Astrocyte (in vitro differentiated cells and primary cell): ENCODE measurements around the gene MAP3K10. TPM values are rescaled to one million over a fixed set of nuclear protein-coding genes. Genes with fewer than 3 reads are reported as not detected.

Source experiments
- DNase-seq: peaks from one replicate; pipeline ENCODE4 v3.0.0-alpha.2; 2010; ENCODE audit warnings: low read depth
- FAIRE-seq: peaks from 2 replicates; lab custom pipeline; 2011; peaks lifted over from hg19 to GRCh38; lab: Jason Lieb, UNC
- H2AFZ ChIP-seq: 2 replicates; pipeline ENCODE4 v1.6.0; 2012; ENCODE audit warnings: low read depth, low read length, inconsistent platforms
- H3K27ac ChIP-seq: 2 replicates; pipeline ENCODE4 v1.5.1; 2011; ENCODE audit warnings: low read depth, low read length, inconsistent platforms
- H3K27me3 ChIP-seq: 2 replicates; pipeline ENCODE4 v1.6.0; 2011; ENCODE audit warnings: low read length, inconsistent platforms; ENCODE audit not compliant: insufficient read depth
- H3K36me3 ChIP-seq: 2 replicates; pipeline ENCODE4 v1.5.1; 2011; ENCODE audit warnings: low read length, inconsistent platforms; ENCODE audit not compliant: insufficient read depth
- H3K4me1 ChIP-seq: 2 replicates; pipeline ENCODE4 v1.5.1; 2011; ENCODE audit warnings: low read length, inconsistent platforms; ENCODE audit not compliant: insufficient read depth
- H3K4me2 ChIP-seq: 2 replicates; pipeline ENCODE4 v1.6.0; 2012; ENCODE audit warnings: low read length, inconsistent platforms
- H3K4me3 ChIP-seq: 2 replicates; pipeline ENCODE4 v1.5.1; 2011; ENCODE audit warnings: low read depth, mild to moderate bottlenecking, low read length, inconsistent platforms; ENCODE audit not compliant: insufficient read depth
- H3K79me2 ChIP-seq: 2 replicates; pipeline ENCODE4 v1.6.0; 2012; ENCODE audit warnings: mild to moderate bottlenecking, low read length, inconsistent platforms; ENCODE audit not compliant: insufficient read depth
- H3K9ac ChIP-seq: 2 replicates; pipeline ENCODE4 v1.6.0; 2012; ENCODE audit warnings: mild to moderate bottlenecking, low read length, inconsistent platforms
- H3K9me3 ChIP-seq: 2 replicates; pipeline ENCODE4 v1.5.1; 2012; ENCODE audit warnings: low read depth, mild to moderate bottlenecking, low read length, inconsistent platforms; ENCODE audit not compliant: insufficient read depth
- H4K20me1 ChIP-seq: 2 replicates; pipeline ENCODE4 v1.6.0; 2012; ENCODE audit warnings: low read length, inconsistent platforms; ENCODE audit not compliant: insufficient read depth
- H3K27ac Mint-ChIP-seq: one replicate; pipeline ENCODE4 v1.8.0; 2021; ENCODE audit warnings: mild to moderate bottlenecking, mixed read lengths; ENCODE audit not compliant: unreplicated experiment
- H3K27me3 Mint-ChIP-seq: one replicate; pipeline ENCODE4 v1.8.0; 2021; ENCODE audit warnings: low read depth, mixed read lengths; ENCODE audit not compliant: unreplicated experiment
- H3K36me3 Mint-ChIP-seq: one replicate; pipeline ENCODE4 v1.8.0; 2021; ENCODE audit warnings: low read depth, mixed read lengths; ENCODE audit not compliant: unreplicated experiment
- H3K4me1 Mint-ChIP-seq: one replicate; pipeline ENCODE4 v1.8.0; 2021; ENCODE audit warnings: low read depth, mixed read lengths; ENCODE audit not compliant: unreplicated experiment
- H3K4me3 Mint-ChIP-seq: one replicate; pipeline ENCODE4 v1.8.0; 2021; ENCODE audit warnings: mild to moderate bottlenecking, moderate library complexity, mixed read lengths; ENCODE audit not compliant: unreplicated experiment
- H3K9me3 Mint-ChIP-seq: one replicate; pipeline ENCODE4 v1.8.0; 2021; ENCODE audit warnings: mild to moderate bottlenecking, mixed read lengths; ENCODE audit not compliant: unreplicated experiment
- CTCF ChIP-seq: IDR thresholded peaks from 2 replicates; pipeline ENCODE4 v1.5.1; 2011; ENCODE audit warnings: low read depth, mild to moderate bottlenecking, inconsistent platforms, low read length, moderate library complexity; ENCODE audit not compliant: insufficient read depth
- EZH2 ChIP-seq: IDR thresholded peaks from 2 replicates; pipeline ENCODE4 v1.6.1; 2012; ENCODE audit warnings: mild to moderate bottlenecking, low read length, inconsistent platforms; ENCODE audit not compliant: insufficient read depth
- total RNA-seq: library from RNA; stranded (reverse); gene quantifications from 2 replicates; pipeline ENCODE4 v1.2.1, GENCODE V29; 2021

MAP3K10 gene
- total RNA-seq, 1 donor from 2014 or later: 17.2 TPM

- no peaks in the 10 kb centered on the region for H3K9me3 ChIP-seq
- no peaks in the 10 kb centered on the region for H3K27me3 ChIP-seq
- H3K9me3 Mint-ChIP-seq: no peaks in the 10 kb centered on the region
- no peak overlapping the region for H3K4me3 ChIP-seq
- H3K27ac Mint-ChIP-seq: no peak overlapping the region
- H3K27me3 Mint-ChIP-seq: no peaks in the 10 kb centered on the region
- DNase-seq: no peak
- H2AFZ ChIP-seq: no peak overlapping the region
- no peak for FAIRE-seq
- peak overlapping the region; percentile 60 for H3K4me2 ChIP-seq
- peaks cover 11% of the 10 kb centered on the region for H3K79me2 ChIP-seq
- H3K4me1 Mint-ChIP-seq: no peaks in the 10 kb centered on the region
- no peak overlapping the region for H3K9ac ChIP-seq
- H3K4me3 Mint-ChIP-seq: no peak overlapping the region
- no peak overlapping the region for H3K27ac ChIP-seq
- no peak for TF ChIP-seq CTCF
- no peak for TF ChIP-seq EZH2
- peaks cover 59% of the 10 kb centered on the region for H4K20me1 ChIP-seq
- peaks cover 10% of the 10 kb centered on the region for H3K36me3 Mint-ChIP-seq
- H3K36me3 ChIP-seq: peaks cover 13% of the 10 kb centered on the region
- peaks cover 9% of the 10 kb centered on the region for H3K4me1 ChIP-seq
These were observed 50.0 kb downstream of the MAP3K10 start for GRCh38 chr19:40241125-40241808.

- H2AFZ ChIP-seq: no peak overlapping the region
- H3K36me3 ChIP-seq: peaks cover 11% of the 10 kb centered on the region
- Mint-ChIP-seq H3K27ac (no peak overlapping the region), H3K9me3 (no peaks in the 10 kb centered on the region), H3K4me1 (no peaks in the 10 kb centered on the region), H3K4me3 (no peak overlapping the region), H3K36me3 (peaks cover 12% of the 10 kb centered on the region), H3K27me3 (no peaks in the 10 kb centered on the region)
- peaks cover 11% of the 10 kb centered on the region for H3K79me2 ChIP-seq
- H3K9ac ChIP-seq: no peak overlapping the region
- FAIRE-seq (no peak), DNase-seq (peak; percentile 70)
- peaks cover 65% of the 10 kb centered on the region for H4K20me1 ChIP-seq
- no peaks in the 10 kb centered on the region for H3K9me3 ChIP-seq
- H3K4me2 ChIP-seq: peak overlapping the region; percentile 60
- H3K27me3 ChIP-seq: no peaks in the 10 kb centered on the region
- TF ChIP-seq CTCF (no peak), EZH2 (no peak)
- H3K4me3 ChIP-seq: no peak overlapping the region
- peaks cover 9% of the 10 kb centered on the region for H3K4me1 ChIP-seq
- H3K27ac ChIP-seq: no peak overlapping the region
These were observed 50.7 kb downstream of the MAP3K10 start for GRCh38 chr19:40241809-40242384.

GRCh38 chr19:40242480-40242879 lies 51.3 kb downstream of the MAP3K10 start:
- H3K4me1 Mint-ChIP-seq: no peaks in the 10 kb centered on the region
- no peak for FAIRE-seq
- H3K4me1 ChIP-seq: peaks cover 9% of the 10 kb centered on the region
- H3K79me2 ChIP-seq: peaks cover 11% of the 10 kb centered on the region
- no peak for TF ChIP-seq CTCF
- TF ChIP-seq EZH2: no peak
- H3K27ac Mint-ChIP-seq: no peak overlapping the region
- H3K4me3 Mint-ChIP-seq: no peak overlapping the region
- peaks cover 9% of the 10 kb centered on the region for H3K36me3 ChIP-seq
- H3K27me3 Mint-ChIP-seq: no peaks in the 10 kb centered on the region
- H3K4me3 ChIP-seq: no peak overlapping the region
- H3K9me3 ChIP-seq: no peaks in the 10 kb centered on the region
- H3K9me3 Mint-ChIP-seq: no peaks in the 10 kb centered on the region
- H3K27ac ChIP-seq: no peak overlapping the region
- no peak overlapping the region for H2AFZ ChIP-seq
- no peaks in the 10 kb centered on the region for H3K27me3 ChIP-seq
- peaks cover 71% of the 10 kb centered on the region for H4K20me1 ChIP-seq
- H3K9ac ChIP-seq: no peak overlapping the region
- DNase-seq: no peak
- H3K36me3 Mint-ChIP-seq: peaks cover 10% of the 10 kb centered on the region
- peak overlapping the region; percentile 60 for H3K4me2 ChIP-seq
